GM23248 (cell line): ENCODE results near the gene RUVBL2.
"Not testable (repeated sequence)": the region's sequence is repeated elsewhere in the genome, so short reads cannot be mapped to it uniquely, and the experiment has no call there.

Source experiments
- EZH2 ChIP-seq: fragments of 200-600 bp; sonication (generic); IDR thresholded peaks from 2 replicates; pipeline ENCODE4 v1.6.1; 2018; ENCODE audit warnings: antibody characterized with exemption, mild to moderate bottlenecking; ENCODE audit not compliant: insufficient read depth, poor library complexity, severe bottlenecking
- EZH2phosphoT487 ChIP-seq: fragments of 200-600 bp; sonication (generic); IDR thresholded peaks from 2 replicates; pipeline ENCODE4 v1.6.1; 2018; ENCODE audit warnings: antibody characterized with exemption, moderate library complexity, mild to moderate bottlenecking, low read depth; ENCODE audit not compliant: insufficient read depth

GRCh38 chr19:49050376-49051033 is 56.8 kb downstream of the RUVBL2 start:
- not testable (repeated sequence) for TF ChIP-seq EZH2phosphoT487, EZH2
